ENCODE measurements around the gene DPH2. TPM values are rescaled to one million over a fixed set of nuclear protein-coding genes. Genes with fewer than 3 reads are reported as not detected.

DPH2 gene
- total RNA-seq, 1 donor from 2014 or later: 9.5 TPM

DNA sequence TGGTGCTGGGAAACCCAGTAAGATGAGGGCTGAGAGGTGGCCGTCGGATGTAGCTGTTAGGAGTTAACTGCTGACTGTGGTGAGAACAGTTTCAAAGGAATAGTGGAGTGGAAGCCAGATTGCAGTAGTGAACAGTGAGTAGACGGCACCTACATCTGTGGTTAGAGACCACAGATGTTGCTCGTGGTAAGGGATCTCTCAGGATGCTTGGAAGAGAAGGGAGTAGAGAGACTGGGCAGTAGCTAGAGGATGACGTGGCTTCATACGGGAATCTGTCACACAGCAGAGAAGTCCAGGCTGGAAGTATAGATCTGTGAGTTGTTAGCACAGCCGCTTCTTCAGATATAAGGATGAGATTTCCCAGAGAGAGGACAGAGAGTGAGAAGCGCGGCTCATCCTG, 44.0 kb upstream of the DPH2 start:
- TF ChIP-seq, protein P1, sequence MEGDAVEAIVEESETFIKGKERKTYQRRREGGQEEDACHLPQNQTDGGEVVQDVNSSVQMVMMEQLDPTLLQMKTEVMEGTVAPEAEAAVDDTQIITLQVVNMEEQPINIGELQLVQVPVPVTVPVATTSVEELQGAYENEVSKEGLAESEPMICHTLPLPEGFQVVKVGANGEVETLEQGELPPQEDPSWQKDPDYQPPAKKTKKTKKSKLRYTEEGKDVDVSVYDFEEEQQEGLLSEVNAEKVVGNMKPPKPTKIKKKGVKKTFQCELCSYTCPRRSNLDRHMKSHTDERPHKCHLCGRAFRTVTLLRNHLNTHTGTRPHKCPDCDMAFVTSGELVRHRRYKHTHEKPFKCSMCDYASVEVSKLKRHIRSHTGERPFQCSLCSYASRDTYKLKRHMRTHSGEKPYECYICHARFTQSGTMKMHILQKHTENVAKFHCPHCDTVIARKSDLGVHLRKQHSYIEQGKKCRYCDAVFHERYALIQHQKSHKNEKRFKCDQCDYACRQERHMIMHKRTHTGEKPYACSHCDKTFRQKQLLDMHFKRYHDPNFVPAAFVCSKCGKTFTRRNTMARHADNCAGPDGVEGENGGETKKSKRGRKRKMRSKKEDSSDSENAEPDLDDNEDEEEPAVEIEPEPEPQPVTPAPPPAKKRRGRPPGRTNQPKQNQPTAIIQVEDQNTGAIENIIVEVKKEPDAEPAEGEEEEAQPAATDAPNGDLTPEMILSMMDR (IDR thresholded peaks at IDR 0.05): no peak
- TF ChIP-seq EZH2 (IDR thresholded peaks at IDR 0.05) (no peak), EZH2phosphoT487 (IDR thresholded peaks at IDR 0.05) (no peak)
- H3K27ac Mint-ChIP-seq: no peak overlapping the region

DNA sequence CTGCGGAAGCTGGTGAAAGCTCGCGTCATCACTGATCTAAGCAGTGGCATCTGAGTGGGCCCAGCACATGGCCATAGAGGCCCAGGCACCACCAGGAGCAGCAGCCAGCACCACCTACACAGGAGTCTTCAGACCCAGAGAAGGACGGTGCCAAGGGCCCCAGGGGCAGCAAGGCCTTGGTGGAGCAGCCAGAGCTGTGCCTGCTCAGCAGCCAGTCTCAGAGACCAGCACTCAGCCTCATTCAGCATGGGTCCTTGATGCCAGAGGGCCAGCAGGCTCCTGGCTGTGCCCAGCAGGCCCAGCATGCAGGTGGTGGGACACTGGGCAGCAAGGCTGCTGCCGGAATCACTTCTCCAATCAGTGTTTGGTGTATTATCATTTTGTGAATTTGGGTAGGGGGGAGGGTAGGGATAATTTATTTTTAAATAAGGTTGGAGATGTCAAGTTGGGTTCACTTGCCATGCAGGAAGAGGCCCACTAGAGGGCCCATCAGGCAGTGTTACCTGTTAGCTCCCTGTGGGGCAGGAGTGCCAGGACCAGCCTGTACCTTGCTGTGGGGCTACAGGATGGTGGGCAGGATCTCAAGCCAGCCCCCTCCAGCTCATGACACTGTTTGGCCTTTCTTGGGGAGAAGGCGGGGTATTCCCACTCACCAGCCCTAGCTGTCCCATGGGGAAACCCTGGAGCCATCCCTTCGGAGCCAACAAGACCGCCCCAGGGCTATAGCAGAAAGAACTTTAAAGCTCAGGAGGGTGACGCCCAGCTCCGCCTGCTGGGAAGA, 39.5 kb upstream of the DPH2 start:
- no peaks in the 10 kb centered on the region for H3K9me3 Mint-ChIP-seq
- no peak overlapping the region for H3K27ac Mint-ChIP-seq
- Histone ChIP-seq H3K36me3 (no peaks in the 10 kb centered on the region), H3K9ac (no peak overlapping the region), H2AFZ (replicated peaks) (no peak overlapping the region), H3K9me3 (ENCODE audit: low read depth) (no peaks in the 10 kb centered on the region), H3K27ac (no peak overlapping the region), H4K20me1 (ENCODE audit: low read depth) (peaks cover 26% of the 10 kb centered on the region), H3K79me2 (ENCODE audit: low read depth) (no peaks in the 10 kb centered on the region), H3K4me3 (no peak overlapping the region), H3F3A (ENCODE audit: low read depth) (peaks cover 26% of the 10 kb centered on the region), H3K27me3 (peaks cover 32% of the 10 kb centered on the region), H3K4me2 (no peak overlapping the region), H3K4me1 (peaks cover 19% of the 10 kb centered on the region)
- peaks cover 21% of the 10 kb centered on the region for H3K36me3 Mint-ChIP-seq
- H3K4me3 Mint-ChIP-seq: no peak overlapping the region
- H3K27me3 Mint-ChIP-seq (ENCODE audit: insufficient read depth, low read depth): peaks cover 9% of the 10 kb centered on the region
- TF ChIP-seq EZH2phosphoT487 (IDR thresholded peaks at IDR 0.05): no peak
- TF ChIP-seq, protein P1 (IDR thresholded peaks at IDR 0.05): peak; percentile 59
- peak; percentile 52 for DNase-seq (ENCODE audit: low spot score)
- peaks cover 29% of the 10 kb centered on the region for H3K4me1 Mint-ChIP-seq

More for the DNA sequence above, 44.0 kb upstream of the DPH2 start:
- H3K36me3 ChIP-seq: no peaks in the 10 kb centered on the region
- no peaks in the 10 kb centered on the region for H3K27me3 ChIP-seq
- no peak overlapping the region for H3K4me3 Mint-ChIP-seq
- no peaks in the 10 kb centered on the region for H3K9me3 Mint-ChIP-seq
- no peak overlapping the region for H2AFZ ChIP-seq (replicated peaks)
- no peaks in the 10 kb centered on the region for H3K4me1 ChIP-seq
- no peak overlapping the region for H3K4me2 ChIP-seq
- no peaks in the 10 kb centered on the region for H3K79me2 ChIP-seq (ENCODE audit: low read depth)
- peaks cover 5% of the 10 kb centered on the region for H3K27me3 Mint-ChIP-seq (ENCODE audit: insufficient read depth, low read depth)
- H3K4me3 ChIP-seq: no peak overlapping the region
- peaks cover 29% of the 10 kb centered on the region for H3K36me3 Mint-ChIP-seq
- peaks cover 3% of the 10 kb centered on the region for H4K20me1 ChIP-seq (ENCODE audit: low read depth)
- no peak for DNase-seq (ENCODE audit: low spot score)
- H3K4me1 Mint-ChIP-seq: peaks cover 3% of the 10 kb centered on the region
- peaks cover 4% of the 10 kb centered on the region for H3F3A ChIP-seq (ENCODE audit: low read depth)
- H3K9ac ChIP-seq: no peak overlapping the region
- H3K9me3 ChIP-seq (ENCODE audit: low read depth): no peaks in the 10 kb centered on the region
- H3K27ac ChIP-seq: no peak overlapping the region

DNA sequence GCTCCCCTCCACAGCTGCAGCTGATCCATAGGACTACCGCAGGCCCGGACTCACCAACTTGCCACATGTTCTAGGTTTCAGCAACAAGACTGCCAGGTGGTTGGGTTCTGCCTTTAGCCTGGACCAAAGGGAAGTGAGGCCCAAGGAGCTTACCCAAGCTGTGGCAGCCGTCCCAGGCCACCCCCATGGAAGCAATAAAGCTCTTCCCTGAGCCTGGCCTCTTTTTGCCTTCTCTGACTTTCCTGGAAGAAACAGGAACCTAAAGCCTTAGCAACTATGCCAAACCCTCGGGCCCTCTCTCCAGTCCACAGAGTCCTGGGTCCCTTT, 38.9 kb upstream of the DPH2 start:
- Mint-ChIP-seq H3K4me3 (no peak overlapping the region), H3K9me3 (no peaks in the 10 kb centered on the region), H3K27me3 (ENCODE audit: insufficient read depth, low read depth) (peaks cover 14% of the 10 kb centered on the region), H3K4me1 (peaks cover 33% of the 10 kb centered on the region), H3K36me3 (peaks cover 15% of the 10 kb centered on the region), H3K27ac (no peak overlapping the region)
- H3K4me3 ChIP-seq: no peak overlapping the region
- no peak overlapping the region for H3K9ac ChIP-seq
- H3K36me3 ChIP-seq: no peaks in the 10 kb centered on the region
- peaks cover 29% of the 10 kb centered on the region for H3F3A ChIP-seq (ENCODE audit: low read depth)
- no peak overlapping the region for H2AFZ ChIP-seq (replicated peaks)
- H3K4me2 ChIP-seq: no peak overlapping the region
- DNase-seq (ENCODE audit: low spot score): no peak
- H3K27me3 ChIP-seq: peaks cover 37% of the 10 kb centered on the region
- H3K27ac ChIP-seq: no peak overlapping the region
- H3K79me2 ChIP-seq (ENCODE audit: low read depth): no peaks in the 10 kb centered on the region
- H3K4me1 ChIP-seq: peaks cover 24% of the 10 kb centered on the region
- H3K9me3 ChIP-seq (ENCODE audit: low read depth): no peaks in the 10 kb centered on the region
- H4K20me1 ChIP-seq (ENCODE audit: low read depth): peaks cover 32% of the 10 kb centered on the region
- TF ChIP-seq EZH2 (IDR thresholded peaks at IDR 0.05) (no peak), EZH2phosphoT487 (IDR thresholded peaks at IDR 0.05) (no peak)
- TF ChIP-seq, protein P1 (IDR thresholded peaks at IDR 0.05): no peak

Data from neural progenitor cell (in vitro differentiated cells).